Suprapubic skin (tissue), 4 donors: ENCODE results near the gene HTR7. TPM values are rescaled to one million over a fixed set of nuclear protein-coding genes. Genes with fewer than 3 reads are reported as not detected.

ENCODE experiments used
- DNase-seq, 2 donors: peaks; one replicate each; pipeline ENCODE4 v3.0.0-alpha.2; 2019; ENCODE audit warnings: low spot score in 2 of 2
- H3K27ac ChIP-seq: fragments of 200-600 bp; sonication (generic); one replicate; pipeline ENCODE4 v1.5.1; 2019
- H3K27me3 ChIP-seq: fragments of 200-600 bp; sonication (generic); one replicate; pipeline ENCODE4 v1.5.1; 2019
- H3K36me3 ChIP-seq: fragments of 200-600 bp; sonication (generic); one replicate; pipeline ENCODE4 v1.5.1; 2019
- H3K4me1 ChIP-seq: fragments of 200-600 bp; sonication (generic); one replicate; pipeline ENCODE4 v1.5.1; 2019
- H3K4me3 ChIP-seq: fragments of 200-600 bp; sonication (generic); one replicate; pipeline ENCODE4 v1.5.1; 2019; ENCODE audit warnings: mild to moderate bottlenecking
- H3K9me3 ChIP-seq: fragments of 200-600 bp; sonication (generic); one replicate; pipeline ENCODE4 v1.5.1; 2019
- EP300 ChIP-seq: sonication (generic); formaldehyde crosslinking; IDR thresholded peaks from one replicate; pipeline ENCODE4 v1.6.1; 2017; ENCODE audit warnings: antibody characterized with exemption
- POLR2A ChIP-seq, 2 donors: fragments of 450-650 bp; IDR thresholded peaks; one replicate each; pipeline ENCODE4 v1.6.1; 2017; ENCODE audit warnings: antibody characterized with exemption in 2 of 2, mild to moderate bottlenecking in 2 of 2, moderate library complexity in 2 of 2
- POLR2AphosphoS5 ChIP-seq, 3 donors: sonication (generic); formaldehyde crosslinking; IDR thresholded peaks; one replicate each; pipeline ENCODE4 v1.6.1; 2017; ENCODE audit warnings: antibody characterized with exemption in 3 of 3
- WGBS: methylation state at CpG from one replicate; pipeline ENCODE4 v1.1.5; 2018; 5-methylcytosine and 5-hydroxymethylcytosine counted together
- total RNA-seq, 4 donors: library from RNA; depleted of rRNA; stranded (reverse); fragments of >200 nt; gene quantifications; one replicate each; pipeline ENCODE4 v1.1.0, GENCODE V29; 2016
- TF ChIP-seq, protein P1 (sequence below), 2 donors: fragments of 200-600 bp in 1 of 2; fragments of 450-650 bp in 1 of 2; sonication (generic) in 1 of 2; IDR thresholded peaks; one replicate each; pipeline ENCODE4 v1.5.1; 2016 to 2019; ENCODE audit warnings: antibody characterized with exemption in 2 of 2, mild to moderate bottlenecking in 1 of 2, moderate library complexity in 1 of 2

The HTR7 gene
- total RNA-seq, 4 donors from 2014 or later: 0.23 to 0.59 (median 0.38) TPM

DNA sequence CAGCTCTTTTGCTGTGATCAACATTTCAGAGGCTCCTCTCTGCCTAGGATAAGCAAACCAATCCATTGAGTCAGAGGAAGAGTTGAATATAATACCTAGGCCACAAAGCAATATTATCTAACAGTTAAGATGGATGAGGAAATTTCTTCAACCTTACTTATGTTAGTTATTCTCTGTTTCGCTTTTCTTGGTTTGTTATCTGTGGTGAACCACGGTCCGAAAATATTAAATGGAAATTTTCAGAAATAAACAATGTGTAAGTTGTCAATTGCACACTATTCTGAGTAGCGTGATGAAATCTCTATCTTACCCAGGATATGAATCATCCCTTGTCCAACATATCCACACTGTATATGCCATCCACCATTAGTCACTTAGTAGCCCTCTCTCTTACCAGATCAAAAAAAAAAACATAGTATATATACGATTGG is 1.5 kb upstream of the HTR7 start:
- Histone ChIP-seq H3K4me1 (peaks cover 16% of the 10 kb centered on the region), H3K27ac (no peak overlapping the region), H3K36me3 (no peaks in the 10 kb centered on the region), H3K9me3 (no peaks in the 10 kb centered on the region), H3K4me3 (no peak overlapping the region), H3K27me3 (peaks cover 33% of the 10 kb centered on the region)
- TF ChIP-seq POLR2AphosphoS5 (IDR thresholded peaks at IDR 0.05) (no peak), EP300 (no peak), POLR2A (IDR thresholded peaks at IDR 0.05) (no peak)
- TF ChIP-seq, protein P1, sequence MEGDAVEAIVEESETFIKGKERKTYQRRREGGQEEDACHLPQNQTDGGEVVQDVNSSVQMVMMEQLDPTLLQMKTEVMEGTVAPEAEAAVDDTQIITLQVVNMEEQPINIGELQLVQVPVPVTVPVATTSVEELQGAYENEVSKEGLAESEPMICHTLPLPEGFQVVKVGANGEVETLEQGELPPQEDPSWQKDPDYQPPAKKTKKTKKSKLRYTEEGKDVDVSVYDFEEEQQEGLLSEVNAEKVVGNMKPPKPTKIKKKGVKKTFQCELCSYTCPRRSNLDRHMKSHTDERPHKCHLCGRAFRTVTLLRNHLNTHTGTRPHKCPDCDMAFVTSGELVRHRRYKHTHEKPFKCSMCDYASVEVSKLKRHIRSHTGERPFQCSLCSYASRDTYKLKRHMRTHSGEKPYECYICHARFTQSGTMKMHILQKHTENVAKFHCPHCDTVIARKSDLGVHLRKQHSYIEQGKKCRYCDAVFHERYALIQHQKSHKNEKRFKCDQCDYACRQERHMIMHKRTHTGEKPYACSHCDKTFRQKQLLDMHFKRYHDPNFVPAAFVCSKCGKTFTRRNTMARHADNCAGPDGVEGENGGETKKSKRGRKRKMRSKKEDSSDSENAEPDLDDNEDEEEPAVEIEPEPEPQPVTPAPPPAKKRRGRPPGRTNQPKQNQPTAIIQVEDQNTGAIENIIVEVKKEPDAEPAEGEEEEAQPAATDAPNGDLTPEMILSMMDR (IDR thresholded peaks at IDR 0.05): no peak
- WGBS: 75% methylated on average over 5 of the region's 5 CpGs
- no peak for DNase-seq

DNA sequence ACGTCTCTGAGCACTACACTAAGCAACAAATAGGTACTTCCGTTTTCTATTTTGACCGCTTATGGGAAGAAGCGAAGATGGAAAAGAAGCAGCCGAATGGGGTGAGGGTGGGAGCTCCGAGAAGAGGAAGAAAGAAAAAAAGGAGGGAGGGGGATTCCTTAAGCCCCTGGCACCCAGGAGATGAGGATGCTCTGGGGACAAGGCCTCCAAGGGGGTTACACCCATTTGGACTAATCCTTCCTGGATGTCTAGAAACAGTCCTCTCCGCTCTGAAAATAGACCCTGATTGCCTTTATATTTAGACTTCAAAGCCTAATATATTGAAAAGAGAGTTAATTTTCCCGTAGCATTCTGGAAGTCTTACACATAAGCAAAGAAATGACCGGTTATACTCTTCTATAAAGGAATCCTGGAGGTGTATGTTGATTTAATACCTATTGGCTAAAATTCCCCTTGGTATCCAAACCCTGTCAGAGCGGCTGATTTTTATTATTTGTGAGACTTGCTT is 676 bp upstream of the HTR7 start:
- H3K36me3 ChIP-seq: no peaks in the 10 kb centered on the region
- H3K27ac ChIP-seq: no peak overlapping the region
- no peaks in the 10 kb centered on the region for H3K9me3 ChIP-seq
- H3K27me3 ChIP-seq: peaks cover 34% of the 10 kb centered on the region
- H3K4me3 ChIP-seq: peak overlapping the region; percentile 74
- no peak for DNase-seq
- TF ChIP-seq POLR2A (IDR thresholded peaks at IDR 0.05) (no peak), EP300 (no peak), POLR2AphosphoS5 (IDR thresholded peaks at IDR 0.05) (no peak)
- TF ChIP-seq, protein P1 (IDR thresholded peaks at IDR 0.05): no peak
- 41% methylated on average over 10 of the region's 10 CpGs for whole genome bisulfite sequencing
- peaks cover 16% of the 10 kb centered on the region for H3K4me1 ChIP-seq

DNA sequence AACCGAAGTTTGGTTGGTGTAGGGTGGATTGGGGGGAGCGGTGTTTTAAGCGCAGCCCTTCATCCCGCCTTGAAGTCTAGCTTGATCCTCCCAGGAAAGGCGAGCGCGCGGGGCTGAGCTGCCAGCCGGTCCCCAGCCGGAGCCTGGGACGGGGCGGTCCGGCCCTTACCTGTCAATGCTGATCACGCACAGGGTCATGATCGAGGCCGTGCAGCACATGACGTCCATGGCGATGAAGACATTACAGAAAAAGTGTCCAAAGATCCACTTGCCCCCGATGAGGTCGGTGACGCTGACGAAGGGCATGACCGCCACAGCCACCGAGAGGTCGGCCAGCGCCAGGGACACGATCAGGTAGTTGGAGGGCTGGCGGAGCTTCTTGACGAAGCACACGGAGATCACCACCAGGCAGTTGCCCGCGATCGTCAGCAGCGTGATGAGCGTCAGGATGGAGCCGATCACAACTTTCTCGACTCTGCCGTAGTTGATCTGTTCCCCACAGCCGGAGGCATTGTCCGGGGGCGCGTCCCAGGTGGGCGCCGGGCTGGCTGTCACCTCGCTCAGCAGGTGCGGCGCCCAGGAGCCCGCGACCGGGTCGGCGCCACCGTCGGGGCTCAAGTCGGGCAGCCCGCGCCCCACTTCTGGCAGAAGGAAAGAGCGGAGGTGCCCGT is 740 bp downstream of the HTR7 start:
- H3K27me3 ChIP-seq: peaks cover 34% of the 10 kb centered on the region

DNA sequence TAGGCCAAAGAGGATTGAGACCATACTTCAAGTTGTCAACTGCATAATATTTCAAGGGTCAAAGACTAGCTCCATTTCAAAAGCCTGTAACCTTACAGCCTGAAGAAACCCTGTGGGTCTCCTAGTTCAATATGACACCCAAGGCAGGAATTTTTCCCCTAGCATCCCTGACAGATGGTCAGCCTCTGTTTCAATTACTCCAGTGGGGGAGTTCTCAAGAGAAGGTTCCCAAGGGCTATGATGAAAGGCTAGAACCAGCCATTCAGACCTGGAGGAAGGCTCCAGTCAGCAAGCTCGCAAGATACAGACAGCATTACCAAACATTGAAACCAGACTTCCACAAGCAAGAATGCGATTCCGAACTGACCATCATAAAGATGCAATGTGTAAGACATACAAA is 1.6 kb downstream of the HTR7 start:
- Histone ChIP-seq H3K36me3 (no peaks in the 10 kb centered on the region), H3K27me3 (peaks cover 39% of the 10 kb centered on the region), H3K4me3 (no peak overlapping the region), H3K27ac (no peak overlapping the region), H3K4me1 (peaks cover 16% of the 10 kb centered on the region), H3K9me3 (no peaks in the 10 kb centered on the region)
- TF ChIP-seq POLR2A (IDR thresholded peaks at IDR 0.05) (no peak), EP300 (no peak), POLR2AphosphoS5 (IDR thresholded peaks at IDR 0.05) (no peak)
- TF ChIP-seq, protein P1 (IDR thresholded peaks at IDR 0.05): no peak
- 90% methylated on average over 3 of the region's 3 CpGs for WGBS
- DNase-seq: no peak

More for the DNA sequence above, 740 bp downstream of the HTR7 start:
- 35% methylated on average over 18 of the region's 59 CpGs for WGBS
- Histone ChIP-seq H3K4me3 (peak overlapping the region; percentile 74), H3K36me3 (no peaks in the 10 kb centered on the region), H3K27ac (no peak overlapping the region), H3K9me3 (no peaks in the 10 kb centered on the region), H3K4me1 (peaks cover 16% of the 10 kb centered on the region)
- DNase-seq: no peak
- TF ChIP-seq, protein P1 (IDR thresholded peaks at IDR 0.05): no peak
- no peak for TF ChIP-seq EP300
- TF ChIP-seq POLR2A (IDR thresholded peaks at IDR 0.05): no peak
- TF ChIP-seq POLR2AphosphoS5 (IDR thresholded peaks at IDR 0.05): no peak

DNA sequence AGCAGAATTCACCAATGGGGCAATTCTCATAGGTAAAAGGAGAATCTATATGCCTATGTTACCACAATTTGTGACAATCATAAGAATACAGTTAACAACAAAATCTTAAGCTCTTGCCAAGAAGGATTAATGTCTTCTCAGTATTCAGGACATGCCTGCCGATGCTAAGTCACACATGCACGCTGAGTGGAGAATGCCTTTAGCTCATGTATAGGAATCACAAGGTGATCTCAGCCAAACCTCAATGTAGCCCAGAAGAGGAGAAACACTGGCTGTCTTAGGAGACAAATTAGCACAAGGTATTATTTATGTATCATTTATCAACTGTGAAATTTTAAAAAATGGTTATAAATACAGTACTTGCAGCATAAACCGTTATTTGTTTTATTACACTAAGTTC is 2.7 kb downstream of the HTR7 start:
- H3K27ac ChIP-seq: no peak overlapping the region
- H3K36me3 ChIP-seq: no peaks in the 10 kb centered on the region
- TF ChIP-seq, protein P1 (IDR thresholded peaks at IDR 0.05): no peak
- TF ChIP-seq EP300: no peak
- TF ChIP-seq POLR2AphosphoS5 (IDR thresholded peaks at IDR 0.05): no peak
- TF ChIP-seq POLR2A (IDR thresholded peaks at IDR 0.05): no peak
- peaks cover 39% of the 10 kb centered on the region for H3K27me3 ChIP-seq
- no peak overlapping the region for H3K4me3 ChIP-seq
- no peak for DNase-seq
- 74% methylated on average over 3 of the region's 3 CpGs for WGBS
- no peaks in the 10 kb centered on the region for H3K9me3 ChIP-seq
- H3K4me1 ChIP-seq: peaks cover 16% of the 10 kb centered on the region
